HEK293 (cell line): ENCODE measurements around the gene MCFD2.
"Not testable (repeated sequence)": the region's sequence is repeated elsewhere in the genome, so short reads cannot be mapped to it uniquely, and the experiment has no call there.

Experiments
- CTCF ChIA-PET: fragments of 350-600 bp; formaldehyde crosslinking; extraction: SDS; loops from one replicate; lab custom pipeline; 2021; ENCODE audit warnings: antibody characterized with exemption; lab: Yijun Ruan, JAX
- POLR2A ChIA-PET: fragments of 300-600 bp; formaldehyde crosslinking; extraction: SDS; loops from one replicate; lab custom pipeline; 2020; ENCODE audit warnings: antibody characterized with exemption, inconsistent platforms; lab: Yijun Ruan, JAX
- H3K27ac ChIP-seq: fragments of 200-500 bp; sonication (Bioruptor generic); 2 replicates; pipeline ENCODE4 v1.5.1; 2014; ENCODE audit warnings: low read depth, low read length, control low read depth, inconsistent platforms; ENCODE audit errors: extremely low read depth
- H3K36me3 ChIP-seq, 2 experiments: fragments of 200-500 bp in 1 of 2; sonication (Bioruptor generic) in 1 of 2; 1 replicate in 1 of 2; 2 replicates in 1 of 2; pipeline ENCODE4 v1.5.1; 2014 to 2017; ENCODE audit warnings: inconsistent platforms in 2 of 2, low read length in 2 of 2; ENCODE audit not compliant: control insufficient read depth in 2 of 2, insufficient read depth in 1 of 2
- H3K4me1 ChIP-seq: fragments of 200-500 bp; sonication (Bioruptor generic); 2 replicates; pipeline ENCODE4 v1.5.1; 2014; ENCODE audit warnings: mild to moderate bottlenecking, low read length, inconsistent platforms; ENCODE audit not compliant: control insufficient read depth, insufficient read depth
- H3K4me3 ChIP-seq: 2 replicates; pipeline ENCODE4 v1.5.1; 2011; ENCODE audit warnings: low read depth, mild to moderate bottlenecking, control low read depth, low read length, moderate library complexity
- H3K9me3 ChIP-seq: fragments of 200-500 bp; sonication (Bioruptor generic); 2 replicates; pipeline ENCODE4 v1.5.1; 2014; ENCODE audit warnings: low read depth, low read length, inconsistent platforms; ENCODE audit not compliant: control insufficient read depth, insufficient read depth
- GLI4 ChIP-seq: fragments of 450-650 bp; formaldehyde crosslinking; IDR thresholded peaks from 2 replicates; pipeline ENCODE4 v1.5.1; 2016; ENCODE audit warnings: missing biosample characterization, missing genetic modification characterization
- INSM2 ChIP-seq: fragments of 450-650 bp; formaldehyde crosslinking; IDR thresholded peaks from 2 replicates; pipeline ENCODE4 v1.5.1; 2016; ENCODE audit warnings: missing biosample characterization, missing genetic modification characterization
- PATZ1 ChIP-seq: fragments of 450-650 bp; formaldehyde crosslinking; IDR thresholded peaks from 2 replicates; pipeline ENCODE4 v1.5.1; 2016; ENCODE audit warnings: missing biosample characterization, missing genetic modification characterization
- PRDM2 ChIP-seq: fragments of 450-650 bp; formaldehyde crosslinking; IDR thresholded peaks from 2 replicates; pipeline ENCODE4 v1.5.1; 2016; ENCODE audit warnings: missing biosample characterization, missing genetic modification characterization, borderline replicate concordance
- SALL2 ChIP-seq: fragments of 450-650 bp; formaldehyde crosslinking; IDR thresholded peaks from 2 replicates; pipeline ENCODE4 v1.5.0; 2017; ENCODE audit warnings: missing biosample characterization, mild to moderate bottlenecking, missing genetic modification characterization, borderline replicate concordance
- YY2 ChIP-seq: fragments of 450-650 bp; formaldehyde crosslinking; IDR thresholded peaks from 2 replicates; pipeline ENCODE4 v1.5.1; 2016; ENCODE audit warnings: missing biosample characterization, missing genetic modification characterization
- ZBTB17 ChIP-seq: fragments of 450-650 bp; formaldehyde crosslinking; IDR thresholded peaks from 2 replicates; pipeline ENCODE4 v1.5.1; 2016; ENCODE audit warnings: missing biosample characterization, missing genetic modification characterization
- ZFP37 ChIP-seq: fragments of 450-650 bp; formaldehyde crosslinking; IDR thresholded peaks from 2 replicates; pipeline ENCODE4 v1.5.1; 2016; ENCODE audit warnings: missing biosample characterization, missing genetic modification characterization
- ZNF26 ChIP-seq: fragments of 450-650 bp; formaldehyde crosslinking; IDR thresholded peaks from 2 replicates; pipeline ENCODE4 v1.5.1; 2016; ENCODE audit warnings: missing biosample characterization, missing genetic modification characterization
- ZNF366 ChIP-seq: fragments of 450-650 bp; formaldehyde crosslinking; conservative IDR thresholded peaks from 2 replicates; pipeline ENCODE4 v1.5.1; 2016; ENCODE audit warnings: missing biosample characterization, missing genetic modification characterization
- ZNF391 ChIP-seq: fragments of 450-650 bp; formaldehyde crosslinking; IDR thresholded peaks from 2 replicates; pipeline ENCODE4 v1.5.1; 2016; ENCODE audit warnings: low read depth, missing biosample characterization, missing genetic modification characterization, borderline replicate concordance
- ZNF426 ChIP-seq: fragments of 450-650 bp; formaldehyde crosslinking; IDR thresholded peaks from 2 replicates; pipeline ENCODE4 v1.5.1; 2017; ENCODE audit warnings: missing biosample characterization, missing genetic modification characterization, mild to moderate bottlenecking, inconsistent platforms, moderate library complexity
- ZNF544 ChIP-seq: fragments of 450-650 bp; formaldehyde crosslinking; IDR thresholded peaks from 2 replicates; pipeline ENCODE4 v1.5.0; 2017; ENCODE audit warnings: missing biosample characterization, missing genetic modification characterization
- ZNF560 ChIP-seq: fragments of 450-650 bp; formaldehyde crosslinking; IDR thresholded peaks from 2 replicates; pipeline ENCODE4 v1.5.1; 2017; ENCODE audit warnings: missing biosample characterization, missing genetic modification characterization, borderline replicate concordance
- ZNF580 ChIP-seq: fragments of 450-650 bp; formaldehyde crosslinking; IDR thresholded peaks from 2 replicates; pipeline ENCODE4 v1.5.1; 2016; ENCODE audit warnings: missing biosample characterization, missing genetic modification characterization
- ZNF707 ChIP-seq: fragments of 450-650 bp; formaldehyde crosslinking; IDR thresholded peaks from 2 replicates; pipeline ENCODE4 v1.5.1; 2016; ENCODE audit warnings: missing biosample characterization, missing genetic modification characterization
- ZSCAN16 ChIP-seq: fragments of 450-650 bp; formaldehyde crosslinking; IDR thresholded peaks from 2 replicates; pipeline ENCODE4 v1.5.1; 2016; ENCODE audit warnings: missing biosample characterization, missing genetic modification characterization

MCFD2 gene

GRCh38 chr2:46904908-46905678 is 10.5 kb downstream of the MCFD2 start:
- CTCF ChIA-PET = interaction anchor here (0.7 kb wide), 1 partner anchor 408 kb away, joined by 3 read pairs; no protein-coding TSS in a partner anchor
- POLR2A ChIA-PET, H3K27ac ChIP-seq, H3K4me1 ChIP-seq, H3K9me3 ChIP-seq, H3K4me3 ChIP-seq: not testable (repeated sequence)
- 0 out of 2 replicates have a peak, but pooled peaks have one; percentile 14 for TF ChIP-seq ZBTB17 (tag by site-specific recombination)
- H3K36me3 ChIP-seq = peaks cover 33 to 61% of the 10 kb centered on the region in 2 experiments

GRCh38 chr2:46902980-46903379 is 12.6 kb downstream of the MCFD2 start:
- H3K9me3 ChIP-seq, CTCF ChIA-PET, H3K27ac ChIP-seq, H3K4me3 ChIP-seq, H3K4me1 ChIP-seq, POLR2A ChIA-PET: not testable (repeated sequence)
- peaks cover 27 to 40% of the 10 kb centered on the region in 2 experiments for H3K36me3 ChIP-seq

- Histone ChIP-seq H3K4me1 (no peaks in the 10 kb centered on the region), H3K9me3 (no peaks in the 10 kb centered on the region), H3K27ac (no peak overlapping the region), H3K4me3 (no peak overlapping the region), H3K36me3 (peaks cover 25 to 35% of the 10 kb centered on the region in 2 experiments)
- POLR2A ChIA-PET = no interaction called here
- CTCF ChIA-PET = interaction anchor here (0.8 kb wide), 1 partner anchor 421 kb away, joined by 3 read pairs; no protein-coding TSS in a partner anchor
- TF ChIP-seq SALL2 (tag by site-specific recombination) = no peak
- TF ChIP-seq ZNF560 (tag by site-specific recombination) = no peak
- no peak for TF ChIP-seq ZNF26 (tag by site-specific recombination)
- no peak for TF ChIP-seq ZNF426 (tag by site-specific recombination)
- TF ChIP-seq PATZ1 = no peak
- TF ChIP-seq ZNF391 = no peak
- TF ChIP-seq INSM2 (tag by site-specific recombination) = no peak
- TF ChIP-seq ZNF544 (tag by site-specific recombination) = no peak
- no peak for TF ChIP-seq ZNF366 (tag by site-specific recombination)
- no peak for TF ChIP-seq PRDM2 (tag by site-specific recombination)
- TF ChIP-seq ZFP37 (tag by site-specific recombination) = no peak
- TF ChIP-seq ZNF707 = no peak
- no peak for TF ChIP-seq ZNF580
- TF ChIP-seq ZSCAN16 (tag by site-specific recombination) = no peak
- TF ChIP-seq YY2 (tag by site-specific recombination) = no peak
- no peak for TF ChIP-seq GLI4 (tag by site-specific recombination)
Observed at GRCh38 chr2:46902465-46902864, 13.1 kb downstream of the MCFD2 start.
